Activated naive CD4-positive, alpha-beta T cell treated with anti-CD3 and anti-CD28 coated beads, Interleukin-2, amount 50 U/mL, for 16 hours (primary cell): ENCODE results near the gene FOXO6.

Experiments used
- DNase-seq: peaks from one replicate; pipeline ENCODE4 v3.0.0-alpha.2; 2020

The FOXO6 gene

DNA sequence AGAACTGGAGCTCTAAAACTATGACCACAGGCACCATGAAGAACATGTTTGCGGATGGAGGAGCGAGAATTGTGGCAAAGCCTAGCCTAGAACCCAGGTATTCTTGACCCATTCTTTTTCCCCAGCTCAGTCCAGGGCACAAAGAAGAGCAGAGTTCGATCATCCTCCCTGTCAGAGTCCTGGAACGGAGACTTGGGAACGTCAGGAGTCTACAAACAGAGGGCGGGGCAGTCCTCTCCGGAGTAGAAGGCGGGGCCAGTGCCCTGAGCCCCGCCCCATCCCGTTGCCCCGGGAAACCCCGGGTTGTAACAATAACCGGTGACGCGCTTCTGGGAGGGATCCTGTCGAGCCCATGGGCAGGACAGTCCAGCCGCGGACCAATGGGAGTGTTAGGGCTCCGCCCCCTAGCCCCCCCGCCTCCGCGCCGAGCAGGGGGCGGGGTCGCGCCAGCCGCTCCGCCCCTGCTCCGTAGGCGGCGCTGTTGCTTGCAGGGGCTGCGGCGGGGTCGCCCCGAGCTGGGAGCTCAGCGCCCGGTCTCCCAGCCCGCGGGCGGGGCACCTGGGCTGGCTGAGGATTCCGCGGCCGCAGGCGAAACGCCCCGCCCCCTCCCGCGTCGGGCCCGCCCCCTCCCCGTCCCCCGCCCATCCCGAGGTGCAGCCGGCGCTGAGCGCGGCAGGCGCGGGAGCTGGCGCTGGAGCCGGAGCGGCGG is at the start of gene FOXO6:
FOXO6 (plus strand) TSS at position 649 of the 709 bp plus-strand sequence.
- peak; percentile 90 for DNase-seq

DNA sequence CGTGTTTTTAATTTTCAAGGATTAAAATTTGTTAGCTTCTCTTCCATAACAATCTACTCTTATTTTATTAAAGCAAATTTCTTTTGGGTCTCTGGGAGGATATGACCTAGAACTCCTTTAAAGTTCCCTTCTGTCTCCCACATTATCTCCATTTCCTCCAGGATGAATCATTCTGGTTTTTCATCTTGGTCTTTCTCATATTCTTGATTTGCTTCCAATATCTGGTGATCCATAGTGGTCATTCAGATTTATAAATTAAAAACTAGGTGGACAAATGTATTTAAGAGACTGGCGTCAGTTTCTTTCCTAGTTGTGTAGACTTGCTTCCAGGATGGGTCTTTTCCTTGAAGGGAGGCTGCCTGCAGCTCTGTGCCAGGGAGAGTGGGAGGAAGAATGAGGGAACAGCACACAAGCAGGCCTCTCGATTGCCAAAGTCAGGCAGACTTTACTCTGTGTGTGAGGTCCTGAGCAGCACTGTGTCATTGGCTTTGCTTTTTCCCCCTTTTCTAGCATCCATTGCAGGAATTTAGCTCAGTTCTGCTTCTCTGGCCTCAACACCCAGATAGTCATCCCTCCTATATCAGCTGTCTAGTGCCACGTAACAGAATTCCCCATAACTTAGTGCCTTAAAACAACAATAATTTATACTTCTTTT is 48.1 kb upstream of the FOXO6 start:
- DNase-seq = no peak

DNA sequence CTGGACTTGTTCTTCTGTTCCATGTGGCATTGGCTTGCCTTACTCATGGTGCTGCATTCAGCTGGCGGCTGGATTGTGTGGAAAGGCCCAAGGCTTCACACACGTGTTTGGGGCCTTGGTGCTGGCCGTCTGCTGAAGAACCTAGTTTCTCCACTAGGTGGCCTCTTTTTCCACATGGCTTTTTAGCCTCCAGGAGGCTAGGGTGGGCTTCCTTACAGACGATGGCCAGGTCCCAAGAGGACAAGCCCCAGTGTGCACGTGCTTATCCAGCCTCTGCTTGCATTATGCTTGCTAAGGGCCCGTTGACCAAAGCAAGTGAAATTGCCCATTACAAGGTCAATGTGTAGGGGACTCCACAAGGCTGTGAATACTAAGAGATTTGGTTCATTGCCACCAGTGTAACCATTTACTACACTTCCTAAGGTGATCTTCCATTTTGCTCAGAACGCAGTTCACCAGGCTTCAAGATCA is 47.5 kb upstream of the FOXO6 start:
- DNase-seq = no peak

DNA sequence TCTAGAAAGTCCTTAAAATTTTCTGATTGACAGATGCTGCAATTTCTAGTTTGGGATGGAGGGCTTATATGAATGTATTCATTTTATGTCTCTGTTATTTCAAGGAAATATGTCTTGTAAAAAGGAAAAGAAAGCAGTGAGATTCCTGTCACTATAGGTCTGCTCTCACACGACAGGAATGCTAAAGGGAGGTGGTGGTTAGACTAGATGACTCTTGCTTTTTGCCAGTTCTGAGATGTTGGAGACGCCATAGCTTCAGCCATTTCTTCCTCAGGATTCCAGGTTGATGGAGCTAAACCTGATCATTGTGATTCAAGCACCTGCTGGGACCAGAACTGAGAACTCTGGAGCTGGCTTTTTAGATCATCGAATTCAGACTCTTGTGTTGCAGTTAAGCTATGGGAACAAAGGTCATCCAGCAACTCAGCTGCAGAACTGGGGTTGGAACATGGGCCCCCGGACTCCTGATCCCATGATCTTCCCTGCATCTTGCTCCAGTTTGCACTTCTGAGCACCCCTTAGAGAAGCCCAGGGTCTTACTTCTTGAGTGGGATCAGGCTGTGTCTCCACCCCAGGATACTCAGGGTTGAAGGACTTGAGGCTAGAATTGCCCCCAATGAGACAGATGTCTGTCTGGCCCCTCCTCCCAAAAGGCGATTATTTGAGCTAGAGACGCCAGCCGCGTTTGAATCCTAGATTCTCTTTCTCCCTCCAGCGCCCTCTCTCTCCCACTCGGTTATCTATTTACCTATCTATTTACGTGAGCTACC is 46.7 kb upstream of the FOXO6 start:
- no peak for DNase-seq

DNA sequence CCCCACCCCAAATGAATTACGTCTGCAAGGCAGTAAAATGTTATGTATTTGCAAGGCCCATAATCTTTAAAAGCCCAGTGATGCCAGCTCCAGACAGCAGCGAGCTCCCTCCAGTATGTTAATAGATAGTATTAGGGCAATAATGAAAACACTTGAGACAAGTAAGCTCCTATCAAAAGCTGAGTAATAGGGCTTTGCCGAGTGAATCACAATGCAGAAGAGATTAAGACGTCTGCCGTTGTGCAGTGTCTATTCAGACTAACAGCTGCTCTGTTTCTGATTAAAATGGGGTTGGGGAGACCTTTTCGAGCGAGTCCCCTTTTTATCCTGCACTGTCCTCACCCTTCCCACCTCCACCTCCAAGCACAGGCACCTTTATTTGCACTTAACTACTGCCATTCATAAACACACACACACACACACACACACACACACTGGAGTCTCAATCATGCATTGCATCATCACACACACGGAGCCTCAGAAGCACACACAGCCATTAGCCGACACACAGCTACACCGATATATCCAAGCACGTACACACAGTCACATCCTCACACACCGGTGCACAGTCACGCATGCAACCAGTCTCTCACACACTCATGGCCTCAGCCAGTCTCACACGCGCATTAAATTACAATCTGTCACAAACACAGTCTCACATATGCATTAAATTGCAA is 46.0 kb upstream of the FOXO6 start:
- no peak for DNase-seq

DNA sequence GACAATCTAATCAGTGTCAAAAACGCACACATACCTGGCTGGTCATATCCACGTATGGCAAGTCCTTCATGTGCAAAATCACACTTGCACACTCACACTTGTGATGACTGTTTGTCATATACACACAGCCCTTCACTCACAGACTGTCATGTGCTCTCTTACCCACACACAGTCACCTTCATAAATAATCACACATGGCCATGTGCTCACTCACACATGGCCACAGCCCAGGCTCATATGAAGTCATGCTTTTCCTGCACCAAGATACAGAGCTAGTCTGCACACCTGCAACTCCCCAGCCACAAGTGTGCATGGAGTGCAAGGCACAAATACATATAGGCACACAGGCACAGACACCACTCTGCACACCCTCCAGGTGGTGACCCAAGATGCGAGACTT is 45.4 kb upstream of the FOXO6 start:
- DNase-seq = no peak

DNA sequence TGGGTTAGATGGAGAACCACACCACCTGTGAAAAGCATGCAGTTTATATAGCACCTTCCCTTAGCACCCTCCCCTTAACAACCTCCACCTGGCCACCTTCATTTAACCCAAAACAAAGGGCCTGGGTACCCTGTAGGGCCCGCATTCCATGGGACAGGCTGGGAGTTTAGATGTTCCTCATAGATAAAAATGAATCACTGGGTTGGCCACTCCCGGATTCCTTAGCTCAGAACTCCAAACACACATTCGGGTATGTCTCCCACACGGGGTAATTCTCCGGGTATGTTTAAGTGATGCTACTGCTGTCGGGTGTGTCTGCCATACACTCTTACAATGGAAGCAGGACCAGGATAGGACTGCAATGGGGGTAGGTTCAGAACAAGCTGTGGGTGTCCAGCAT is 43.9 kb upstream of the FOXO6 start:
- no peak for DNase-seq

DNA sequence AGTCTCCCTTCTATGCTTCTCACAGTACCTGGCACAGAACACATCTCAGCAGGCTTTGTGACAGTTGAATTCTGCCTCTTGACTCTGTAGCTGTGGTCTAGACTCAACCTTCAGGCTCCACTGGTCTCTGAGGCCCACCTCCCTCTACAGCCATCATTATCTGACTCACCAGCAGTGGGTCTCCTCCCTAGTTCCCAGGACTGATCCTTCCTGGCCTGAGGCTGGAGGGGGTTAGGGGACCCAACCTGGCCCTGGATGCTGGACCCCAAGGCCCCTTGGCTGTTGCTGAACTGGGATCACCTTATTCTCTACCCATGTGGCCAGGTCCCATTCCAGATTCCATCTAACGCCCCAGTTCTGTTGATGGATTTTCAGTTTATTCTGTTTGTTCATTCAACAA is 43.1 kb upstream of the FOXO6 start:
- no peak for DNase-seq

DNA sequence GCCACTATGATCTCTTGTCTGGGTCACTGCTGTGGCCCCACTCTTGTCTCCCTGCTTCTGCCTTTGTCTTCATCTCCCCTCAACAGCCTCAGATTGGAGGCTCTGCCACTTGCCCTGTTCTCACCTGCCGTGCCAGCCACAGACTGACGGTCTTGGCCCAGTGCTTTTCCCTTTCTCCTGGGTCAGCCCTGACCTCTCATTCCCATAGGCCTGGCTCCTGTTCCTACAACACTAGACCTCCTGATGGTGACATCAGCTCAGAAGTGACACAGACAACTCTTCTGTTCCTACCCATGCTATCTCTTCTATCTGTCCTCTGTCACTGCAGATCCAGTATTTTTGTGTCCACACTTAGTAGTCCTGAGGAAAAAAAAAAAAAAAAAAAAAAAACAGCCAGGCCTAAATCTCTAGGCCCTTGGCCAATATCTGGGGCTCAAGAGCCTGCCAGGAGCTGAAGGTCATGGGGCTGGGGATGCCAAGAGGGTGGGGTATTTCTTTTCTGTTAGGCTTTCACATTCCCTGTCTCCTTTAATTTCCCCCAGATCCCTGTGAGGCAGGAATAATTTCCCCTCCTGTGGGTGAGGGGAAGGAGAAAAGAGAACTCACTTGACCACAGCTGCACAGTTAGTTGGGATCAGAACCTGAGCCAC is 42.0 kb upstream of the FOXO6 start:
- no peak for DNase-seq

DNA sequence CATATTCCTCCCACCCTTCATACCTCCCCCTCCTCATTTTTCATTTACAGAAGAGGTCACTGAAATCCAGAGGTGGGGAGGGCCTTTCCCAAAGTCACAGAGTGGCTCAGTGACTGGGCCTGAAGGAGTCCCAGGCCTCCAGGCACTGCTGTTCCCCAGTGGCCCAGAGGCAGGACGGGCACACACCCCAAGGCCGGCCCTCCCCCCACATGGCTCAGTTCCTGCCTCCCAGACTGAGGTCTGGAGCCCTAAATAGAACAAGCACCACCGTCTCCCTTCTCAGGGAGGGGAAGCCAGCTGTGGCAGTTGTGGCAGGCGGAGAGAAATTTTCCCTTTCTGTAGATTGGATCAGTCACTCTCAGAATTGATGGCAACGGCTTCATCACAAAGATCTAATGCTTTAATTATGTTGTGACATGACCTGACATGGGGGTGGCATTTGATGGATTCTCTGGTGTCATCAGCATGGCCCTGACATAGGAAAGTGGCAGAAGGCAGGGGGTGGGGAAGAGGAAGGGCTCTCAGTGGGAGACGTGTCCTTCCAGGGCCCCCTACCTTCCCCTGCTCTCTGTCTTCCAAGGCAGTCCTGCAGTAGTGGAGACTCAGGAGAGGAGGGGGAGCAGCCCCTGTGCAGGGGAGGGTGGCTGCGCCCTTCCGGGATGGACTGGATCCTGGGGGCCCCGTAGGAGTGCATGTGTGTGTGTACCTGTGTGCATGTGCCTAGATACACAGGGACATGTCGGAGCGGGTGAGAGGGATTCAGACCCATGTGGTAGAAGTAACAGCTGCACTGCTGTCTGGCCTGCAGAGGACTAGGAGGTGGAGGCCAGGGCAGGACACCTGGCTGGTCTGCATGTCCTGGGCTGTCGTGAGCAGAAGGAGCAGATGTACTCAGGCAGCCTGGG is 41.2 kb upstream of the FOXO6 start:
- DNase-seq = no peak

DNA sequence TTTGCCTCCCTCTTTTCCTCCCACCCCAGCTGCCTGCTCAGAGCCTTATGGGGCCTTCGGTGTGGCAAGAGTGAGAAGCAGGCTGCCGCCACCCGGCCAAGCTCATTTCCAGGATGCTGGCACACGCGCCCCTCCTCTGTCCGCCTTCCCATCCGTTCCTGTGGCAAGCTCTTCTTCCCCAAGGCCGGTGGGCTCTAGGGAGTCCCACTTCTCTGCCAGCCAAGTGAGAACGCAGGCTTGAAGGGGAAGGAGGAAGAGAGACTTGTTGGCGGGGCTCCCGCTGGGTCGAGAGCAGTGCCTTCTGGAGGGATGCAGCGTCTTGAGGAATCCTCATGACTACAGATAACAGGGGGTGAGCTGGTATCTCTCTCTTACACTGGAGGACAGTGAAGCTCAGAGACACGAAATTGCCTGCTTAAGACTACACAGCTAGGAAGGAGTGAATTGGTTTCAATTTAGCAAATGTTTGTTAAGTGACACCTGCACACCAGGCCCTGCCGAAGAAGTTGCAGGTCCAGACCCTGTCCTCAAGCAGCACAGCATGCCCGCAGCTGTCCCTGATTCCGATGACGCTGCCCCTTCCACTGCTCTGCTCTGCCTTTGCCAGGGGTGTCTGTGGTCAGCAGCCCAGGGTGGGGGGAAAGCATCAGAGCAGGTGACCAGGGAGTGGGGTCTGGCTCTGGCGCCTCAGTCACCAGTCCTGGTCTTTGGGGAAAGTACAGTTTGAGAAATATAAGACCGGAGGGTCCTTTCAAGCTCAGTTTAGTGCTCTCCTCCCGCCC is 40.1 kb upstream of the FOXO6 start:
- DNase-seq = no peak

DNA sequence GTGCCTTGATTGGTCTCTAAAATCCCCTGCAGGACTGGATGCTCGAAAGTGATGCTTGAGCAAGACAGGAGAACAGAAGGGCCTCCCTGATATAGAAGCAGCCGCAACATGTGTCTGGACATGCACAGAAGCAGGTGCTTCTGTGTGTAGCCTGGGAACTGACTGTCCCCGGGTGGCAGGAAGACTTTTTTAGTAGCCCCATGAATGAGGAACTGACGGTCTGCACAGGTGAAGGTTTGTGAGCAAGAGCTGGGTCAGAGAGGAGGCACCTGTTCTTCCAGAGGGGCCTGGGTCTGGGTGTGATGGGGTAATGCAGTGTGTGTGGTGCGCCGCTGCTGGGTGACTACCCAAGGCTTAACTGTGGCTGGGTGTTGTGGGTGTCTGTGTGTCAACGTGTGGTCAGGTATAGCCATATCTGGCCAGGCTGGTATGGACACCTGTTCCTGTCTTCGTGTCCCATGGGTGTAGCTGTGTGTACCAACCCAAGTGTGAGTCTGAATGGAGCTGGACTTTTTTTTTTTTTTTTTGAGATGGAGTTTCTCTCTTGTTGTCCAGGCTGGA is 39.1 kb upstream of the FOXO6 start:
- DNase-seq = no peak

DNA sequence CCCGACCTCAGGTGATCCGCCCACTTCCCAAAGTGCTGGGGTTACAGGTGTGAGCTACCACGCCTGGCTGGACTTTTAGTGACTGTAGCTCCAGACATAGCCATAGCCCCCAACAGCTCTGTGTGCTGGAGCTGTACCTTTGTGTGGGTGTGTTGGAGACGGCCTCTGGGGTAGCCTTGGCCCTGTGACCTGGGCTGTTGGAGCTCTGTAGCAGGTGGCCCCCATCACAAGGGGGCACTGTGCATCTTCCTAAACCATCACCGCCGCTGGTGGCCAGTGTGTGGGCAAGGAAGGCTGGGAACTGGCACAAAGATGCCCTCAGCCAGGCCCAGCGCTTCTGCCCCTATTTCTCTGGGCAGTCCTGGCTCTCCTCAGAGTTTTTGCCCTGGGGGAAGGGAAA is 38.4 kb upstream of the FOXO6 start:
- no peak for DNase-seq

DNA sequence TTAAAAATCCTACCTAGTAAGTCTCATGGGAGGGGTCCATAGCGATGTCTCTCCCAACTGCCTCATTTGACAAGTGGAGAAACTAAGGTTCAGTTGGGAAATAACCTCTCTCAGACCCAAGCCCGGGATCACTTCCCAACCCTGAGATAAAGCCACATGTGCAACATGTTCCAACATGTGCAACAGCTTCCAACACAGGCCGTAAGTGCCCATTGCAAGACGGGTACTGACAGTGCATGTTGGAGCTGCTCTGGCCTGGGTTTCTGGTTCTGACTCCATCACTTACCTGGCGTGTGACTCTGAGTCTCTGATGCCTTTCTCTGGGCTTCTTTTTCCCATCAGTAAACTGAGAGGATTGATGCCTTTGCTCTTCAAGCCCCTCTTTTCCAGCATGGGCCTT is 38.0 kb upstream of the FOXO6 start:
- DNase-seq = no peak

DNA sequence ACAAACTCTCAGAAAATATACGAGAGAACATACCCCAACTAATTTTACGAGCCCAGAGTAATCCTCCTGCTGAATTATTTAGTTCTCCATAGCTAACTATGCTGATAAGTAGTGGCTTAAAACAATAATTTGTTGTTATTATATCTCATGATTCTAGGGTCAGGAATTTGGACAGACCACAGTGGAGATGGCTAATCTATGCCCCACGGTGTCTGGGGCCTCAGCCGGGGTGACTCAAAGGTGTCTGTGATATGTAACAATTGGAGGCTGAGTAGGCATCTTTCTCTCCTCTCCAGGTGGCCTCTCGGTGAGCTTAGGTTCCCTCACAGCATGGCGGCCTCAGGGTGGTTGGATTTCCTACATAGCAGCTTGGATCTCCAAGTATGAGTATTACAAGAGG is 35.4 kb upstream of the FOXO6 start:
- DNase-seq = no peak

DNA sequence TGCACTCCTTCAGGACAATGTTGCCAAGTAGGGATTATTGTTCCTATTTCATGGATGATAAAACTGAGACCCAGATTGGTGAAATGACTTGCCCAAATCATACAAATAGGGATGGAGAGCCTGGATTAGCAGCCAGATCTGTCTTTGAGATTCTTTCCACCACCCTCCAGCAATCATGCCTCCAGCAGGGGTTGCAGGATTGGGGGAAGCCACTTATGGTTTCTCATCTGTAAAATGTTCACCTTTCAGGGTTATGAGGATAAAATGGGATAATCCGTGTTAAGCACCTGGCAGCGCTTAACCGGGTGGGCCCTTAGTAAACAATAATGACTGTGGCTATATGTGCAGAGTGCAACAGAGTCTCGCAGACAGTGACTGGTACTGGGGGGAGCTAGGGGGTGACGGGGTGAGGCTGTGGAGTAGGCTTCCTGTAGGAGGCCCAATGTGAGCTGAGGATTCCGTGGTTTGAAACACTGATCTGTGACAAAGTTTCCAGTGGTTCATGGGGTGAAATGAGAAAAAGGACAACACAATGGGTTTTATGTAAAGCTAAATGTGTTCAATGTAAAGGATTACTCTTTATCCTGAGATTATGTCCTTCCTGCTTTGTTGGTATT is 33.7 kb upstream of the FOXO6 start:
- no peak for DNase-seq

DNA sequence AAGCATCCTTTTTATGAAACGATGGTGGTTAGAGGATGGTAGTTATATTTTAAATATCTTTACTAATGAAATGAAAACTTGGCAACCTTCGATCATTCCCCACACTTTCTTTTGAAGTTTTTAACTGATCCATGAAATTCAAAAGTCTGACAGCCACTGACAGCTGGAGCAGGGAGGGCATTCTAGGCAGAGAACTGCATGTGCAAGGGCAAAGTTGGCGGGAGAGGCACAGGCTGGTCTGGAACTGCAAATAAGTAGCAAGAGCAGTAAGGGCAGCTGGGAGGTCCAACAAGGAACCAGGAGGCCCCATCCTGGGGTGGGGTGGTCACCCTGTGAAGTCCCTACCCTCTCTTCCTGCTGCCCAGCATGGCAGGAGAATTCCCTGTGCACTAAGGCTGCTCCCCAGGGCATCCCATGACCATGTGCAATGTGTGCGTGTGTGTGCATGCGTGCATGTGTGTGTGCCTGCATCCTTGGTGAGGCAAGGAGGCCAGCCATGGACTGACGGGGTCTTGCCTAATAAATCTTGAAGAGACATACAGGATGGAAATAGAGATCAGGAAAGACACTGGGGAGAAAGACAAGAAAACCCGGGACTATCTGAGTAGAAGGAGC is 33.1 kb upstream of the FOXO6 start:
- no peak for DNase-seq

DNA sequence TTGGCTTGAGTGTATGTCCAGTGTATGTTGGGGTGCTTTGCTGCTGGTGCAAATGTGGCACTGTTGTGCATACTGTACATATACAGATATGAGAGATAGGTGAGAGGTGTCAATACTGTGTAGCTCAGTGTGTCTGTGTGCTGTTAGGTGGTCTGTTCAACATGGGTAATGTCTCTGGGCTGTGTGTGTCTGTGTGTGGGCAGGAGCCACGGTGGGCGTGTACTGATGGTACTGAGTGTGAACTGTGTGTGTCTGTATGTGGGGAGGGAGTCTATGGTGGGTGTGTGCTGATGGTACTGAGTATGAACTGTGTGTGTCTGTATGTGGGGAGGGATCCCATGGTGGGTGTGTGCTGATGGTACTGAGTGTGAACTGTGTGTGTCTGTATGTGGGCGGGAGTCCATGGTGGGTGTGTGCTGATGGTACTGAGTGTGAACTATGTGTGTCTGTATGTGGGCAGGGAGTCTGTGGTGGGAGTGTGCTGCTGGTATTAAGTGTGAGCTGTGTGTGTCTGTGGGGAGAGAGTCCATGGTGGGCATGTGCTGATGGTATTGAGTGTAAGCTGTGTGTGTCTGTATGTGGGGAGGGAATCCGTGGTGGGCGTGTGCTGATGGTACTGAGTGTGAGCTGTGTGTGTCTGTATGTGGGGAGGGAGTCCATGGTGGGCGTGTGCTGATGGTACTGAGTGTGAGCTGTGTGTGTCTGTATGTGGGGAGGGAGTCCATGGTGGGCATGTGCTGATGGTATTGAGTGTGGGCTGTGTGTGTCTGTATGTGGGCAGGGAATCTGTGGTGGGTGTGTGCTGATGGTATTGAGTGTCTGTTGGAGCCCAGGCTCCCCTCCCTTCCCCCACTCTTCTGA is 32.2 kb upstream of the FOXO6 start:
- DNase-seq = no peak
